Lower leg skin (tissue), 3 donors: Measurements from ENCODE around the gene IRF1.

Source experiments
- CTCF ChIP-seq, 3 donors: fragments of 450-650 bp; IDR thresholded peaks; one replicate each; pipeline ENCODE4 v1.5.1; 2016; ENCODE audit warnings: antibody characterized with exemption in 3 of 3, mild to moderate bottlenecking in 3 of 3, moderate library complexity in 2 of 3
- POLR2A ChIP-seq, 2 donors: fragments of 450-650 bp; IDR thresholded peaks; one replicate each; pipeline ENCODE4 v1.6.1; 2016 to 2017; ENCODE audit warnings: antibody characterized with exemption in 2 of 2, mild to moderate bottlenecking in 1 of 2, moderate library complexity in 1 of 2

- TF ChIP-seq POLR2A (IDR thresholded peaks at IDR 0.05) (no peak), CTCF (IDR thresholded peaks at IDR 0.05) (no peak)
Measured at GRCh38 chr5:132492386-132493125, 2.0 kb upstream of the IRF1 start.
